KOPT-K1 (cell line): ENCODE results near the gene BCL11B.

Experiments used
- H3K27ac ChIP-seq: fragments of 200-600 bp; sonication (generic); 2 replicates; pipeline ENCODE4 v1.5.1; 2016; ENCODE audit warnings: antibody characterized with exemption, mild to moderate bottlenecking, low read depth, low read length; ENCODE audit not compliant: poor library complexity, severe bottlenecking
- H3K36me3 ChIP-seq: fragments of 200-600 bp; sonication (generic); 2 replicates; pipeline ENCODE4 v1.5.1; 2017; ENCODE audit warnings: antibody characterized with exemption, mild to moderate bottlenecking, low read length, moderate library complexity; ENCODE audit not compliant: insufficient read depth
- H3K9me3 ChIP-seq: fragments of 200-600 bp; sonication (generic); 2 replicates; pipeline ENCODE4 v1.5.1; 2017; ENCODE audit warnings: antibody characterized with exemption, low read length, mild to moderate bottlenecking; ENCODE audit not compliant: insufficient read depth, poor library complexity, severe bottlenecking

Gene BCL11B

GRCh38 chr14:99271951-99272631, at the start of gene BCL11B:
Gene BCL11B, minus strand, starts transcription at chr14:99272197. Its CDS starts 979 bp downstream, at chr14:99271218.
- H3K27ac ChIP-seq = peak within 1 kb of the TSS; percentile 94
- no peaks in the 10 kb centered on the region for H3K9me3 ChIP-seq

DNA sequence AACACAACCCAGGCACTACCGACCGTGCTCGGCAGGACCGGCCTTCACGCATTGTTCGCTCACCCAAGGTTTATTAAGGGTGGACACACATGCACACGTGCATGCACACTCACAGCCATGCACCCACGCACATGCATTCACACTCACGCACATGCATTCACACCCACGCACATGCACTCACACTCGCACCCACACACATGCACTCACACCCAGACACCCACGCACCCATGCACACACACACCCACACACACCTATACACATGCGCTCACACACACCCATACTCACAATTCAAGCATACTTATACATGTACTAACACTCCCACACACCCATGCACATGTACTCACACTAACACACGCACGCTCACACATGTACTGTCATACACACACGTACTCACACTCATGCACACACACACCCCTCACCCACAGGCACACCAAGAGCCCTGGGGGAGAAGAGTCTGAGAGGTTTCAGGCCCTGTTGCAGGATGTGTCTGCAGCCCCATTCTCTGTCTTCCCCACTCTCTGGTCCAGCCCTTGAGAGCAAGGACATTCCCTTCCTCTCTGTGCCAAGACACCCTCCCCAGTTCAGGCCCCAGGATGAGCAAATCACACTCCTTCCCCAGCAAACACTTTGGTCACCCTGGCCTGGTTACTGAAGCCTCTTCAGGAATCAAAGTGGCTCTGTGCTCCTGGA, 49.4 kb upstream of the BCL11B start:
- Histone ChIP-seq H3K9me3 (no peaks in the 10 kb centered on the region), H3K27ac (no peak overlapping the region)

More at GRCh38 chr14:99271951-99272631, at the start of gene BCL11B:
- H3K36me3 ChIP-seq = peaks cover 19% of the 10 kb centered on the region

GRCh38 chr14:99320621-99321235, 48.7 kb upstream of the BCL11B start:
- Histone ChIP-seq H3K27ac (no peak overlapping the region), H3K9me3 (no peaks in the 10 kb centered on the region), H3K36me3 (no peaks in the 10 kb centered on the region)

More for the DNA sequence above, 49.4 kb upstream of the BCL11B start:
- no peaks in the 10 kb centered on the region for H3K36me3 ChIP-seq

DNA sequence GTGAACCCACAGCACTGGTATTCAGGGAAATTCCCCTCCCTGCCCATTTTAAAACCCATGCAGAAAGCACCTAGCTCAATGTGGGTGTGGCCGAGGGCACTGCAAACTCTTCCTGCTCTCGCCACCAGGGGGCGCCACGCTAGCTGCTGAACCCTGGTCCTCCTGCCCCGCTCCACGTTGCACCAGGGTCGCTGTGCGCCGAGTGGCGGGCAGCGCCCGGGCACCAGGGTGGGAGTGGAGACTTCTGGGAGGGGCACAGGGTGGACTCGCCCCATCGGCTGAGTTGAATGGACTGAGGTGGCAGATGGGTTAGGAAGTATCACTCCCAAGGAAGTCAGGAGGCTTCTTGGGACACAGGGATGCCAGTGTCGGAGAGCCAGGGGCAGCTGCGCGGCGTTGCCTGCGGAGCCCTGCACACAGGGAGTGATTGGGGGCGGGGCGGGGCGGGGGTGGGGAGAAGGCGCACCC, 48.1 kb upstream of the BCL11B start:
- H3K27ac ChIP-seq = no peak overlapping the region
- no peaks in the 10 kb centered on the region for H3K36me3 ChIP-seq
- H3K9me3 ChIP-seq = no peaks in the 10 kb centered on the region

GRCh38 chr14:99318959-99319295, 46.9 kb upstream of the BCL11B start:
- no peaks in the 10 kb centered on the region for H3K9me3 ChIP-seq
- no peak overlapping the region for H3K27ac ChIP-seq
- no peaks in the 10 kb centered on the region for H3K36me3 ChIP-seq

- Histone ChIP-seq H3K9me3 (no peaks in the 10 kb centered on the region), H3K36me3 (no peaks in the 10 kb centered on the region), H3K27ac (no peak overlapping the region)
Measured at GRCh38 chr14:99318091-99318958, 46.3 kb upstream of the BCL11B start.

GRCh38 chr14:99317231-99318090, 45.5 kb upstream of the BCL11B start:
- Histone ChIP-seq H3K9me3 (no peaks in the 10 kb centered on the region), H3K27ac (no peak overlapping the region)

GRCh38 chr14:99316281-99317163, 44.5 kb upstream of the BCL11B start:
- Histone ChIP-seq H3K9me3 (no peaks in the 10 kb centered on the region), H3K27ac (no peak overlapping the region), H3K36me3 (no peaks in the 10 kb centered on the region)

More at GRCh38 chr14:99317231-99318090, 45.5 kb upstream of the BCL11B start:
- H3K36me3 ChIP-seq = no peaks in the 10 kb centered on the region

- Histone ChIP-seq H3K9me3 (no peaks in the 10 kb centered on the region), H3K36me3 (no peaks in the 10 kb centered on the region), H3K27ac (no peak overlapping the region)
Measured at GRCh38 chr14:99315197-99315596, 43.2 kb upstream of the BCL11B start.

GRCh38 chr14:99314623-99315022, 42.6 kb upstream of the BCL11B start:
- Histone ChIP-seq H3K9me3 (no peaks in the 10 kb centered on the region), H3K27ac (no peak overlapping the region)

DNA sequence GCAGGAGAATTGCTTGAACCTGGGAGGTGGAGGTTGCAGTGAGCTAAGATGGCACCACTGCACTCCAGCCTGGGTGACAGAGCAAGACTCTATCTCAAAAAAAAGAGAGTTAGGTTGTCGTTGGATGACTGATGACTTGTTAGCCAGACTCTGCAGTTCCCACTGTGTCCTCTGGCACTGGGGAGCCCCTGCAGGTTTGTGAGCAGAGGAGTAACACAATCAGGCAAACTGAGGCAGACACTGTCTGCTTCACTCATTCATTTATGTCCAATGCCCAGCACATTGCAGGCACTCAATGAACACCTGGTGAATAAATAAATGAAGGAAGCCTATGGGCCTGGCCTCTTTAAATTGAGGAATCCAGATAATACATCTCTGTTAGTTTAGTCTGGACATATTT, 41.2 kb upstream of the BCL11B start:
- H3K36me3 ChIP-seq = no peaks in the 10 kb centered on the region
- no peak overlapping the region for H3K27ac ChIP-seq
- no peaks in the 10 kb centered on the region for H3K9me3 ChIP-seq

More at GRCh38 chr14:99314623-99315022, 42.6 kb upstream of the BCL11B start:
- H3K36me3 ChIP-seq = no peaks in the 10 kb centered on the region

- no peak overlapping the region for H3K27ac ChIP-seq
- no peaks in the 10 kb centered on the region for H3K9me3 ChIP-seq
- no peaks in the 10 kb centered on the region for H3K36me3 ChIP-seq
Measured at GRCh38 chr14:99312106-99312505, 40.1 kb upstream of the BCL11B start.

DNA sequence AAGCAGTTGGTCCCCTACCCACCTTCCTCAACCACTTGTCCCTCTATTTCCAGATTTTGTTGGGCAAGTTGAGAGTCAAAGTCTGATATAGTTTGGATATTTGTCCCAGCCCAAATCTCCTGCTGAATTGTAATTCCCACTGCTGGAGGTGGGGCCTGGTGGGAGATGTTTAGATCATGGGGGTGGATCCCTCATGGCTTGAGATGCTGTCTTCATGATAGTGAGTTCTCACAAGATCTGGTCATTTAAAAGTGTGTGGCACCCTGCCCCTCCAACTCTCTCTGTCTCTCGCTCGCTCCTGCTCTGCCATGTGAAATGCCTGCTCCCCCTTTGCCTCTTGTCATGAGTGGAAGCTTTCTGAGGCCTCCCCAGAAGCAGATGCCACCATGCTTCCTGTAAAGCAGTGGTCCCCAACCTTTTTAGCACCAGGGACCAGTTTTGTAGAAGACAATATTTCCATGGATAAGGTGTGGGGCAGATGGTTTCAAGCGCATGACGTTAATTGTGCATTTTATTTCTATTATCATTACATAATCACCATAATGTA, 37.3 kb upstream of the BCL11B start:
- Histone ChIP-seq H3K27ac (no peak overlapping the region), H3K9me3 (peaks cover 7% of the 10 kb centered on the region), H3K36me3 (no peaks in the 10 kb centered on the region)
